HepG2 (cell line): Measurements from ENCODE around the gene HYAL1. TPM values are rescaled to one million over a fixed set of nuclear protein-coding genes. Genes with fewer than 3 reads are reported as not detected.

Experiments used
- EHMT2 ChIP-seq: fragments of 200-600 bp; sonication (generic); IDR thresholded peaks from 2 replicates; pipeline ENCODE4 v1.7.0; 2017; ENCODE audit warnings: antibody characterized with exemption, low read depth, low read length, borderline replicate concordance
- FOXP1 ChIP-seq, 2 experiments: fragments of 450-650 bp in 1 of 2; IDR thresholded peaks; 2 replicates each; pipeline ENCODE4 v1.6.1; 2017 to 2018; ENCODE audit warnings: antibody characterized with exemption in 1 of 2
- JARID2 ChIP-seq: sonication (generic); formaldehyde crosslinking; IDR thresholded peaks from 2 replicates; pipeline ENCODE4 v1.8.1; 2023; ENCODE audit warnings: missing genetic modification reagents, inconsistent platforms; ENCODE audit not compliant: insufficient replicate concordance
- KDM2A ChIP-seq: sonication (generic); formaldehyde crosslinking; IDR thresholded peaks from 2 replicates; pipeline ENCODE4 v1.4.0; 2020; ENCODE audit warnings: low read depth, missing genetic modification reagents, borderline replicate concordance
- MIER3 ChIP-seq: IDR thresholded peaks from 2 replicates; pipeline ENCODE4 v1.6.1; 2016; ENCODE audit warnings: missing compliant biosample characterization, borderline replicate concordance
- PAXIP1 ChIP-seq: sonication (generic); formaldehyde crosslinking; conservative IDR thresholded peaks from 2 replicates; pipeline ENCODE4 v1.4.0; 2020; ENCODE audit warnings: mild to moderate bottlenecking, missing genetic modification reagents, moderate library complexity
- POGZ ChIP-seq: sonication (generic); formaldehyde crosslinking; IDR thresholded peaks from 2 replicates; pipeline ENCODE4 v1.4.0; 2020; ENCODE audit warnings: mild to moderate bottlenecking, missing genetic modification reagents
- POLR2A ChIP-seq, 2 experiments: IDR thresholded peaks; 2 replicates each; pipeline ENCODE4 v1.6.1; 2011; ENCODE audit warnings: low read depth in 2 of 2, low read length in 2 of 2, mild to moderate bottlenecking in 1 of 2, moderate library complexity in 1 of 2; ENCODE audit not compliant: insufficient read depth in 1 of 2
- SP5 ChIP-seq: IDR thresholded peaks from 2 replicates; pipeline ENCODE4 v1.6.1; 2016; ENCODE audit warnings: low read depth, borderline replicate concordance
- TRAFD1 ChIP-seq: sonication (generic); formaldehyde crosslinking; IDR thresholded peaks from 2 replicates; pipeline ENCODE4 v1.5.1; 2020; ENCODE audit warnings: missing genetic modification reagents, mild to moderate bottlenecking, borderline replicate concordance
- XRCC5 ChIP-seq: fragments of 200-400 bp; formaldehyde crosslinking; optimal IDR thresholded peaks from 2 replicates; pipeline ENCODE3; 2017; ENCODE audit warnings: mild to moderate bottlenecking, low read length
- ZNF138 ChIP-seq: sonication (generic); formaldehyde crosslinking; IDR thresholded peaks from 2 replicates; pipeline ENCODE4 v1.5.0; 2020; ENCODE audit warnings: mild to moderate bottlenecking, low read depth, missing genetic modification reagents
- ZNF275 ChIP-seq: sonication (generic); formaldehyde crosslinking; IDR thresholded peaks from 2 replicates; pipeline ENCODE4 v1.8.0; 2022; ENCODE audit warnings: missing genetic modification reagents, mild to moderate bottlenecking, inconsistent platforms, borderline replicate concordance
- ZNF333 ChIP-seq: sonication (generic); formaldehyde crosslinking; IDR thresholded peaks from 2 replicates; pipeline ENCODE4 v1.4.0; 2020; ENCODE audit warnings: mild to moderate bottlenecking, missing genetic modification reagents, borderline replicate concordance
- ZNF501 ChIP-seq: sonication (generic); formaldehyde crosslinking; IDR thresholded peaks from 2 replicates; pipeline ENCODE4 v1.5.1; 2020; ENCODE audit warnings: mild to moderate bottlenecking, moderate library complexity, missing genetic modification reagents
- ZNF589 ChIP-seq: sonication (generic); formaldehyde crosslinking; conservative IDR thresholded peaks from 2 replicates; pipeline ENCODE4 v1.8.0; 2022; ENCODE audit warnings: mild to moderate bottlenecking, moderate library complexity, missing genetic modification reagents
- ZNF770 ChIP-seq: sonication (generic); formaldehyde crosslinking; IDR thresholded peaks from 2 replicates; pipeline ENCODE4 v1.5.0; 2020; ENCODE audit warnings: mild to moderate bottlenecking, missing genetic modification reagents
- polyA plus RNA-seq, 8 experiments: library from polyadenylated mRNA; depleted of rRNA in 3 of 8; stranded (reverse) in 7 of 8; unstranded in 1 of 8; fragments of >200 nt; fragmentation: Illumina TruSeq in 4 of 8; extraction: Trizol in 4 of 8; gene quantifications; 2 replicates each; pipeline versions ENCODE4 v1.2.1 to v1.2.3, GENCODE V29; 2011 to 2016; ENCODE audit warnings: low read depth in 4 of 8, missing spikeins in 1 of 8, mixed read lengths in 1 of 8; ENCODE audit not compliant: insufficient read depth in 1 of 8
- total RNA-seq, 5 experiments: library from RNA; depleted of rRNA; stranded (reverse); fragments of >200 nt; fragmentation: Illumina TruSeq; extraction: Trizol; gene quantifications; 2 replicates each; pipeline ENCODE4 v1.2.3, GENCODE V29; 2016; ENCODE audit warnings: low read depth in 1 of 5
- TF ChIP-seq, protein P1 (sequence below): sonication (generic); formaldehyde crosslinking; IDR thresholded peaks from 2 replicates; pipeline ENCODE4 v1.4.0; 2020; ENCODE audit warnings: missing genetic modification reagents

The HYAL1 gene
- total and polyA plus RNA-seq, 2 of the 13 experiments (the other 11 are each of a cell fraction or from before 2014, with no cell fraction given) = 76.5 to 193 TPM

DNA sequence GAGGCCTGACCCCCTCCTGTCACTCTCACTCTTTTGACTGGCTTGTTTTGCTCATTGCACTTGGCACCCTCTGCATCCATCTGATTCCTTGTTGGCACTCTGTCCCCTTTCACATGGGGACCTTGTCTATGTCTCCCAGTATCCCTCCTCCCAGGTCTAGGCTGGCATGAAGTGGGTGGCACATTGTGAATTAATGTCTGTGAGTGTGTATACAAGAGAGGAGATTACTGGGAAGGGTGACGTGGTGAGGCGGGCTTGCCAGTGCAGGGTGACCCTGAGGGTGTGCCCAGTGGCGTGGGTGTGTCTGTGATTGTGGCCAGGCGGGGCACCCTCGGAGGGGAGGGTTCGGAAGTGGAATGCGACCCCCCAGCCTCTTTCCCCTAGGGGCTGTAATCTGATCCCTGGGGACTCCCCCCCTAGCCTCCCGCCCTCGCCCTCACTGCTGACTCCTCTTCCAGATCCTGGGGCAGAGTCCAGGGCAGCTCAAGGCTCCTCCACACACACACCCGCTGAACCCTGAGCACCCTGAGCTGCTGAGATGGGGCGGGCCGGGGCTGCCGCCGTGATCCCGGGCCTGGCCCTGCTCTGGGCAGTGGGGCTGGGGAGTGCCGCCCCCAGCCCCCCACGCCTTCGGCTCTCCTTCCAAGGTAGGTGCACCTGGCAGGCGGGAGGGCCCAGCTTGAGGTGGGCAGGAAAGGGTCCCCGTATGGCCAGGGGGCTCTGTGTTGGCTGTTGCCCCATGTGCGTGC lies 34.5 kb downstream of the HYAL1 start, which contains the start of gene SEMA3B (continued):
- TF ChIP-seq TRAFD1 (CRISPR knock-in tag) = peak; percentile 77; the same call in 1 of the 2 replicates
- TF ChIP-seq ZNF589 = no peak
- 0 out of 2 replicates have a peak, but pooled peaks have one; percentile 25 for TF ChIP-seq ZNF501
- peak; percentile 15; the same call in 1 of the 2 replicates for TF ChIP-seq KDM2A (CRISPR knock-in tag)
- TF ChIP-seq, protein P1, sequence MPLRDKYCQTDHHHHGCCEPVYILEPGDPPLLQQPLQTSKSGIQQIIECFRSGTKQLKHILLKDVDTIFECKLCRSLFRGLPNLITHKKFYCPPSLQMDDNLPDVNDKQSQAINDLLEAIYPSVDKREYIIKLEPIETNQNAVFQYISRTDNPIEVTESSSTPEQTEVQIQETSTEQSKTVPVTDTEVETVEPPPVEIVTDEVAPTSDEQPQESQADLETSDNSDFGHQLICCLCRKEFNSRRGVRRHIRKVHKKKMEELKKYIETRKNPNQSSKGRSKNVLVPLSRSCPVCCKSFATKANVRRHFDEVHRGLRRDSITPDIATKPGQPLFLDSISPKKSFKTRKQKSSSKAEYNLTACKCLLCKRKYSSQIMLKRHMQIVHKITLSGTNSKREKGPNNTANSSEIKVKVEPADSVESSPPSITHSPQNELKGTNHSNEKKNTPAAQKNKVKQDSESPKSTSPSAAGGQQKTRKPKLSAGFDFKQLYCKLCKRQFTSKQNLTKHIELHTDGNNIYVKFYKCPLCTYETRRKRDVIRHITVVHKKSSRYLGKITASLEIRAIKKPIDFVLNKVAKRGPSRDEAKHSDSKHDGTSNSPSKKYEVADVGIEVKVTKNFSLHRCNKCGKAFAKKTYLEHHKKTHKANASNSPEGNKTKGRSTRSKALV = no peak
- peak; percentile 68; the same call in 1 of the 2 replicates for TF ChIP-seq ZNF770
- peak; percentile 78 for TF ChIP-seq PAXIP1
- TF ChIP-seq ZNF275 (CRISPR knock-in tag) = no peak
- no peak for TF ChIP-seq MIER3 (CRISPR knock-in tag)
- TF ChIP-seq EHMT2 = no peak
- TF ChIP-seq JARID2 (CRISPR knock-in tag) = no peak
- peak in 1 of 2 experiments; percentile 43; a peak in 2 of 4 replicates for TF ChIP-seq POLR2A (IDR thresholded peaks at IDR 0.05; ENCODE audit: insufficient read depth in 1 of 2, low read depth in 2 of 2, low read length in 2 of 2)
- peak; percentile 11 for TF ChIP-seq XRCC5
- TF ChIP-seq ZNF138 (CRISPR knock-in tag) = no peak
- peak; percentile 32; the same call in 1 of the 2 replicates for TF ChIP-seq SP5 (CRISPR knock-in tag)
- 0 out of 2 replicates have a peak, but pooled peaks have one; percentile 40 for TF ChIP-seq POGZ (CRISPR knock-in tag)
- no peak for TF ChIP-seq FOXP1 (IDR thresholded peaks at IDR 0.05)
- TF ChIP-seq FOXP1 (CRISPR knock-in tag; IDR thresholded peaks at IDR 0.05) = no peak
- TF ChIP-seq ZNF333 (CRISPR knock-in tag) = no peak
